CD4-positive, alpha-beta T cell (primary cell): ENCODE measurements around the gene RTN4RL1. TPM values are rescaled to one million over a fixed set of nuclear protein-coding genes. Genes with fewer than 3 reads are reported as not detected.

Experiments used
- ATAC-seq: fragments of 200-7000 bp; cut with Tn5 transposase; one replicate; pipeline ENCODE4 v1.10.0; 2022; ENCODE audit warnings: mild to moderate bottlenecking; ENCODE audit not compliant: poor library complexity
- CTCF ChIA-PET: fragments of 350-600 bp; sonication (Branson Sonifier 250); formaldehyde crosslinking; loops from one replicate; lab custom pipeline; 2021; ENCODE audit warnings: antibody characterized with exemption, inconsistent platforms; lab: Charles Lee
- POLR2A ChIA-PET: fragments of 350-600 bp; sonication (Branson Sonifier 250); formaldehyde crosslinking; loops from one replicate; lab custom pipeline; 2021; ENCODE audit warnings: antibody characterized with exemption, inconsistent platforms; lab: Charles Lee
- DNase-seq, 14 experiments: peaks; one replicate each; pipeline ENCODE4 v3.0.0-alpha.2; 2013 to 2020; ENCODE audit warnings: mixed read lengths in 2 of 14
- H3K27ac ChIP-seq, 2 donors: one replicate each; pipeline versions ENCODE4 v1.5.1 to v1.7.0; 2013; ENCODE audit warnings: low read length in 2 of 2, low read depth in 1 of 2, mild to moderate bottlenecking in 1 of 2
- H3K27me3 ChIP-seq, 2 experiments: 1 replicate in 1 of 2; 2 replicates in 1 of 2; pipeline versions ENCODE4 v1.6.1 to v1.7.0; 2013; ENCODE audit warnings: low read length in 2 of 2, control low read depth in 1 of 2, mild to moderate bottlenecking in 1 of 2, moderate library complexity in 1 of 2; ENCODE audit not compliant: insufficient read depth in 2 of 2, control insufficient read depth in 1 of 2
- H3K36me3 ChIP-seq: one replicate; pipeline ENCODE4 v1.6.1; 2013; ENCODE audit warnings: low read length, control low read depth; ENCODE audit not compliant: insufficient read depth
- H3K4me1 ChIP-seq: one replicate; pipeline ENCODE4 v1.6.1; 2013; ENCODE audit warnings: low read length, control low read depth; ENCODE audit not compliant: insufficient read depth
- H3K4me3 ChIP-seq: one replicate; pipeline ENCODE4 v1.5.1; 2013; ENCODE audit warnings: mild to moderate bottlenecking, low read length, moderate library complexity
- H3K9me3 ChIP-seq, 2 experiments: 1 replicate in 1 of 2; 2 replicates in 1 of 2; pipeline versions ENCODE4 v1.6.1 to v1.7.0; 2013; ENCODE audit warnings: low read length in 2 of 2, mild to moderate bottlenecking in 2 of 2, control low read depth in 1 of 2, moderate library complexity in 1 of 2; ENCODE audit not compliant: control insufficient read depth in 1 of 2, insufficient read depth in 1 of 2
- H3K27ac Mint-ChIP-seq: one replicate; pipeline ENCODE4 v1.8.0; 2020; ENCODE audit warnings: mixed read lengths
- H3K27me3 Mint-ChIP-seq: one replicate; pipeline ENCODE4 v1.8.0; 2021; ENCODE audit warnings: mixed read lengths
- H3K36me3 Mint-ChIP-seq: one replicate; pipeline ENCODE4 v1.8.0; 2021; ENCODE audit warnings: low read depth, mixed read lengths
- H3K4me1 Mint-ChIP-seq: one replicate; pipeline ENCODE4 v1.8.0; 2021; ENCODE audit warnings: low read depth, mixed read lengths
- H3K4me3 Mint-ChIP-seq: one replicate; pipeline ENCODE4 v1.8.0; 2020; ENCODE audit warnings: mild to moderate bottlenecking, mixed read lengths
- H3K9me3 Mint-ChIP-seq: one replicate; pipeline ENCODE4 v1.8.0; 2020; ENCODE audit warnings: mixed read lengths
- CTCF ChIP-seq: fragments of 200-600 bp; IDR thresholded peaks from one replicate; pipeline ENCODE4 v1.8.0; 2022; ENCODE audit warnings: antibody characterized with exemption, mild to moderate bottlenecking
- intact Hi-C, 2 experiments: fragments of 100-400 bp; cut with DNase I in 1 of 2; cut with micrococcal nuclease in 1 of 2; formaldehyde crosslinking; loops; one replicate each; pipeline versions ENCODE4 v1.15.1 to v1.9.0; 2023 to 2025; cut with DNase I, micrococcal nuclease
- total RNA-seq, 174 experiments: library from RNA in 2 of 174; stranded (reverse) in 2 of 174; gene quantifications; one replicate each; pipeline ENCODE4 v1.2.3 and lab custom pipeline; 2021 to 2026

The RTN4RL1 gene
- total RNA-seq, 2 experiments from 2014 or later = 0.06 to 0.11 TPM

- POLR2A ChIA-PET = no interaction called here
- H3K4me3 Mint-ChIP-seq = no peak overlapping the region
- no peak overlapping the region for H3K27ac Mint-ChIP-seq
- peaks cover 43% of the 10 kb centered on the region for H3K27me3 Mint-ChIP-seq
- no peak for DNase-seq
- CTCF ChIA-PET = interaction anchor here (1.4 to 1.5 kb wide), 2 partner anchors 9 to 180 kb away, joined by 3 to 4 read pairs; partner anchors contain the start of gene HIC1
- no peak for ATAC-seq
- Histone ChIP-seq H3K27me3 (peaks cover 0 to 2% of the 10 kb centered on the region in 2 experiments), H3K36me3 (peaks cover 76% of the 10 kb centered on the region), H3K9me3 (no peaks in the 10 kb centered on the region), H3K4me1 (peaks cover 42% of the 10 kb centered on the region), H3K27ac (no peak overlapping the region), H3K4me3 (no peak overlapping the region)
- TF ChIP-seq CTCF = no peak
- no peaks in the 10 kb centered on the region for H3K9me3 Mint-ChIP-seq
- peaks cover 90% of the 10 kb centered on the region for H3K36me3 Mint-ChIP-seq
- intact Hi-C loops = no loop called here
- H3K4me1 Mint-ChIP-seq = peaks cover 14% of the 10 kb centered on the region
These were observed 39.0 kb upstream of the RTN4RL1 start for GRCh38 chr17:2064147-2064489.

- ChIA-PET POLR2A (no interaction called here), CTCF (interaction anchor here (1.3 to 1.5 kb wide), 3 partner anchors 9 to 181 kb away, joined by 3 to 4 read pairs (median 3); partner anchors contain the start of gene HIC1)
- peaks cover 44% of the 10 kb centered on the region for H3K4me1 ChIP-seq
- Mint-ChIP-seq H3K4me3 (no peak overlapping the region), H3K4me1 (peaks cover 14% of the 10 kb centered on the region), H3K9me3 (no peaks in the 10 kb centered on the region), H3K27me3 (peaks cover 43% of the 10 kb centered on the region), H3K36me3 (peaks cover 84% of the 10 kb centered on the region), H3K27ac (no peak overlapping the region)
- DNase-seq = no peak
- H3K4me3 ChIP-seq = no peak overlapping the region
- H3K27me3 ChIP-seq = peaks cover 0 to 2% of the 10 kb centered on the region in 2 experiments
- peaks cover 71% of the 10 kb centered on the region for H3K36me3 ChIP-seq
- intact Hi-C loops = no loop called here
- H3K9me3 ChIP-seq = no peaks in the 10 kb centered on the region
- no peak for ATAC-seq
- H3K27ac ChIP-seq = no peak overlapping the region
- no peak for TF ChIP-seq CTCF
These were observed 38.4 kb upstream of the RTN4RL1 start for GRCh38 chr17:2063261-2064146.

GRCh38 chr17:2062571-2063183 is 37.5 kb upstream of the RTN4RL1 start:
- H3K9me3 Mint-ChIP-seq = no peaks in the 10 kb centered on the region
- Histone ChIP-seq H3K9me3 (peaks cover 0 to 6% of the 10 kb centered on the region in 2 experiments), H3K36me3 (peaks cover 63% of the 10 kb centered on the region), H3K4me3 (no peak overlapping the region), H3K27me3 (peaks cover 4 to 6% of the 10 kb centered on the region in 2 experiments), H3K4me1 (peaks cover 44% of the 10 kb centered on the region), H3K27ac (no peak overlapping the region)
- H3K27ac Mint-ChIP-seq = no peak overlapping the region
- POLR2A ChIA-PET = no interaction called here
- peaks cover 76% of the 10 kb centered on the region for H3K36me3 Mint-ChIP-seq
- H3K4me1 Mint-ChIP-seq = peaks cover 14% of the 10 kb centered on the region
- no peak for TF ChIP-seq CTCF
- intact Hi-C loops = no loop called here
- H3K4me3 Mint-ChIP-seq = no peak overlapping the region
- H3K27me3 Mint-ChIP-seq = peaks cover 43% of the 10 kb centered on the region
- CTCF ChIA-PET = interaction anchor here (1.3 to 1.5 kb wide), 2 partner anchors 8 to 182 kb away, joined by 3 read pairs; partner anchors contain the start of gene HIC1
- DNase-seq (no peak), ATAC-seq (no peak)
